Measurements from ENCODE around the gene MVD. TPM values are rescaled to one million over a fixed set of nuclear protein-coding genes. Genes with fewer than 3 reads are reported as not detected.

MVD gene
- total RNA-seq, 1 donor: 111 TPM

- TF ChIP-seq CTCF (IDR thresholded peaks at IDR 0.05; ENCODE audit: insufficient read depth, low read depth, low read length): no peak
- no peak for DNase-seq (ENCODE audit: low read depth)
- H3K4me3 ChIP-seq (ENCODE audit: low read depth, low read length): no peak overlapping the region
Measured at GRCh38 chr16:88606148-88606757, 56.6 kb downstream of the MVD start.

GRCh38 chr16:88605186-88606147, 57.4 kb downstream of the MVD start:
- no peak for TF ChIP-seq CTCF (IDR thresholded peaks at IDR 0.05; ENCODE audit: insufficient read depth, low read depth, low read length)
- no peak for DNase-seq (ENCODE audit: low read depth)
- H3K4me3 ChIP-seq (ENCODE audit: low read depth, low read length): no peak overlapping the region

GRCh38 chr16:88602091-88602490, 60.8 kb downstream of the MVD start:
- no peak overlapping the region for H3K4me3 ChIP-seq (ENCODE audit: low read depth, low read length)
- no peak for TF ChIP-seq CTCF (IDR thresholded peaks at IDR 0.05; ENCODE audit: insufficient read depth, low read depth, low read length)
- DNase-seq (ENCODE audit: low read depth): no peak

Other genes with a start within 250 kb of the MVD start
- gene ZFPM1, start 209.8 kb downstream of the MVD start, total RNA-seq: 2.6 TPM in 2 replicates
- 12.6 and 17.7 TPM in 2 replicates for gene ZC3H18, start 92.7 kb downstream of the MVD start, total RNA-seq
- gene IL17C, start 24.5 kb downstream of the MVD start, total RNA-seq: not detected in 2 replicates
- 152 and 167 TPM in 2 replicates for gene CYBA, start 12.0 kb downstream of the MVD start, total RNA-seq
- gene SNAI3, start 23.4 kb upstream of the MVD start, total RNA-seq: not detected in 2 replicates
- gene RNF166, start 43.3 kb upstream of the MVD start, total RNA-seq: 13.0 and 19.0 TPM in 2 replicates
- 19.4 and 25.1 TPM in 2 replicates for gene CTU2, start 43.4 kb upstream of the MVD start, total RNA-seq
- gene PIEZO1, start 122.1 kb upstream of the MVD start, total RNA-seq: 196 and 197 TPM in 2 replicates
- 7.8 and 12.6 TPM in 2 replicates for gene CDT1, start 140.7 kb upstream of the MVD start, total RNA-seq
- 39.7 and 46.1 TPM in 2 replicates for gene APRT, start 148.8 kb upstream of the MVD start, total RNA-seq
- 24.8 and 26.3 TPM in 2 replicates for gene GALNS, start 193.9 kb upstream of the MVD start, total RNA-seq
- gene TRAPPC2L, start 194.0 kb upstream of the MVD start, total RNA-seq: 34.5 and 49.6 TPM in 2 replicates
- not detected in 2 replicates for gene PABPN1L, start 203.6 kb upstream of the MVD start, total RNA-seq

Data from fibroblast of villous mesenchyme (primary cell).